Measurements from ENCODE around the gene NLRP6. TPM values are rescaled to one million over a fixed set of nuclear protein-coding genes. Genes with fewer than 3 reads are reported as not detected.
"Not testable (repeated sequence)": the region's sequence is repeated elsewhere in the genome, so short reads cannot be mapped to it uniquely, and the experiment has no call there.

The NLRP6 gene
- total RNA-seq, 1 donor from 2014 or later: not detected

GRCh38 chr11:235609-235996, 42.6 kb upstream of the NLRP6 start:
- peak overlapping the region; percentile 91 for H3K4me3 Mint-ChIP-seq
- no peaks in the 10 kb centered on the region for H3K27me3 Mint-ChIP-seq (ENCODE audit: low read depth)
- no peak for DNase-seq (ENCODE audit: low spot score in 2 of 2, unreplicated experiment in 2 of 2)
- no peak for TF ChIP-seq CTCF (IDR thresholded peaks at IDR 0.05; ENCODE audit: unreplicated experiment)
- peaks cover 12% of the 10 kb centered on the region for H3K36me3 Mint-ChIP-seq
- peak overlapping the region; percentile 94 for H3K27ac Mint-ChIP-seq
- no peaks in the 10 kb centered on the region for H3K9me3 Mint-ChIP-seq
- H3K4me1 Mint-ChIP-seq: peaks cover 22% of the 10 kb centered on the region

DNA sequence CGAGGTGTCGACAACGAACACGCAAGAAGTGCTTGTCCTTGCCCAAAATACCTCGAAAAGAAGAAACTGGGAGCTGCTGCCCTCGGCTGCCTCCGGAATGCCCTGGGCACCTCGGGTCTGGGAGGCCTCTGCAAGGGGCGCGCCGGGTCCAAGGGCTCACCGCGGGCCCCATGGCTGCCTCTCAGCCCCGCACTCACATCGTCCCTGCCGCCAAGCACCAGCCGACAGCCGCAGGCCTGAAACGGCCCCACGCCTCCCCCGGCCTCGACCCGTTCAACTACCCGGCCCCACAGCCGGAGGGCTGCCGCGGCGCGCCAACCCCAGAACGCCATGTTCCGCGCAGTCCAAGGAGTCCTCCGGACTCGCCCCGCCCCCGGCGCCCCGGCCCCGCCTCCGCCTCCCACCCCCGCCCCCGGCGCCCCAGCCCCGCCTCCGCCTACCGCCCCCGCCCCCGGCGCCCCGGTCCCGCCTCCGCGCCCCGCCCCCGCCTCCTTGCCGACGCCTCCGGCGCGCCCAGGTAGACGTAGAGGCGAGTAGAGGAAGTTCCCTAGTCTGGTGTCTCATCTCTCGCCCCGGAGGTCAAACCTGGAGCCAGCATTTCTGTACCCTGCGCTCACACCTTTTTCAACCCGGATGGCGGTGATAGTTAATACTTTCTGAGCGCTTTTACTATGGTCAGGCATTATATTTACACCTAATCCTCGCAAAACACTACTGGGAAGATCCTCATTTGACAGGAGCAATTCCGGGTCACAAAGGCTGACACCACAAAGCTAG, 42.0 kb upstream of the NLRP6 start, which contains the start of gene SIRT3:
SIRT3 (minus strand) TSS at position 346 of the 777 bp plus-strand sequence; CDS start at position 332, 14 bp downstream.
- no peaks in the 10 kb centered on the region for H3K27me3 Mint-ChIP-seq (ENCODE audit: low read depth)
- peak within 1 kb of the TSS; percentile 100 for H3K27ac Mint-ChIP-seq
- H3K36me3 Mint-ChIP-seq: peaks cover 12% of the 10 kb centered on the region
- H3K9me3 Mint-ChIP-seq: no peaks in the 10 kb centered on the region
- H3K4me1 Mint-ChIP-seq: peaks cover 22% of the 10 kb centered on the region
- peak; percentile 67 to 85 for DNase-seq (ENCODE audit: low spot score in 2 of 2, unreplicated experiment in 2 of 2)
- peak within 1 kb of the TSS; percentile 97 for H3K4me3 Mint-ChIP-seq
- no peak for TF ChIP-seq CTCF (IDR thresholded peaks at IDR 0.05; ENCODE audit: unreplicated experiment)

DNA sequence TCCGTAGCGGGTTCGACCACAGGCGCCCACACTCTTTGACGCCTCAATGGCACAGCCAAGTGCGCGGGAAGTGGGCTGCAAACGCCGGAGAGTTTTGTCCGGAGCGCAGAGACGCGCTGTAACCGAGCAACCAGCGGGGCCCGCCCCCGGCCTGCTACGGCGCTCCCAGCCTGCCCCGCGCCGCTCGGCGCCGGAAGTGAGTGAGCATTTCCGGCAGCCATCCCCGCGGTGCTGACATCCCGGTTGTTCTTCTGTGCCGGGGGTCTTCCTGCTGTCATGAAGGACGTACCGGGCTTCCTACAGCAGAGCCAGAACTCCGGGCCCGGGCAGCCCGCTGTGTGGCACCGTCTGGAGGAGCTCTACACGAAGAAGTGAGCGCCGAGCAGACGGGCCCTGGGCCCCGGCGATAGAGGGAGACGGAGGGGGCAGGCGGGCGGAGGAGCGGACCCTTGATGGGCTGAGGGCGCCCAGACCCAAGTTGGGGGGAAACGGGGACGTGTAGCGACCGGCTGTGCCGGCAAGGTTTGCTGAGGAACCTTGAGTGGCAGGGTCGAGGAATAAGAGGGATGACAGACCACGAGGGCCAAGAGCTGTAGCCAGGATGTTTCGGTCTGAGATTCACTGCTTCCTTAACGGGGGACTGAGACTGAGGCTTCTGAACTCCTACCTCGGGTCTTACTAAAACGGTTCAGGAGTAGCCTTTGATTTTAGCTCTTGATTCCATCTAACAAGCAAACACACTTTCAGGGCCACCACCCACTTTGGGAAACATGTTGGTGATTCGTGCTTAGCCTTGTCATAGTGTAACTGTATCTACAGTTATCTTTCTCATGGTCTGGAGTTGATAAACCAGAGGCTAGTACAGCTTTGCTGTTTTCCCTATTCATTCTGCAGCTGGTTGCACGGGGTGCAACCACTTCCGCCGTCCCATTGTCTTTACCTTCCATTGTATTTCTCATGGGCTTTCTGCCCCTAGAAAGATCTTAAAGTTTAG, 41.1 kb upstream of the NLRP6 start, which contains the start of gene PSMD13:
PSMD13 (plus strand) TSS at position 203 of the 994 bp plus-strand sequence; CDS start at position 277, 74 bp downstream.
- peak; percentile 10 for TF ChIP-seq CTCF (IDR thresholded peaks at IDR 0.05; ENCODE audit: unreplicated experiment)
- H3K27ac Mint-ChIP-seq: peak within 1 kb of the TSS; percentile 100
- H3K36me3 Mint-ChIP-seq: peaks cover 18% of the 10 kb centered on the region
- peak; percentile 68 to 89 for DNase-seq (ENCODE audit: low spot score in 2 of 2, unreplicated experiment in 2 of 2)
- H3K27me3 Mint-ChIP-seq (ENCODE audit: low read depth): no peaks in the 10 kb centered on the region
- peaks cover 22% of the 10 kb centered on the region for H3K4me1 Mint-ChIP-seq
- H3K9me3 Mint-ChIP-seq: no peaks in the 10 kb centered on the region
- H3K4me3 Mint-ChIP-seq: peak within 1 kb of the TSS; percentile 97

DNA sequence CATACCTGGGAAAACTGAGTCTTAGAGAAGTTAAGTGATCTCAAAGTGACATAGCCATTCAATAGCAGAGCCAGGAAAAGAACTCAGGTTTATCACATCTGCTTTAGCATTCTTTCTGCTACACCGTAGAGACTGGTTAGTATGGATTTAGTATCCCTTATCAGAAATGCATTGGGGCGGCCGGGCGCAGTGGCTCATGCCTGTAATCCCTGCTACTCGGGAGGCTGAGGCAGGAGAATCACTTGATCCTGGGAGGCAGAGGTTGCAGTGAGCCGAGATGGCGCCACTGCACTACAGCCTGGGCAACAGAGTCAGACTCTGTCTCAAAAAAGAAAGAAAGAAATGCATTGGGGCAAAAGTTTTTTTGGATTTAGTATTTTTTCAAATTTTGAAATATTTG, 39.9 kb upstream of the NLRP6 start:
- peak overlapping the region; percentile 97 for H3K4me3 Mint-ChIP-seq
- H3K36me3 Mint-ChIP-seq: peaks cover 19% of the 10 kb centered on the region
- peak overlapping the region; percentile 12 for H3K27ac Mint-ChIP-seq
- not testable (repeated sequence) for H3K9me3 Mint-ChIP-seq; DNase-seq (ENCODE audit: low spot score in 2 of 2, unreplicated experiment in 2 of 2); H3K27me3 Mint-ChIP-seq (ENCODE audit: low read depth)
- peaks cover 22% of the 10 kb centered on the region for H3K4me1 Mint-ChIP-seq

DNA sequence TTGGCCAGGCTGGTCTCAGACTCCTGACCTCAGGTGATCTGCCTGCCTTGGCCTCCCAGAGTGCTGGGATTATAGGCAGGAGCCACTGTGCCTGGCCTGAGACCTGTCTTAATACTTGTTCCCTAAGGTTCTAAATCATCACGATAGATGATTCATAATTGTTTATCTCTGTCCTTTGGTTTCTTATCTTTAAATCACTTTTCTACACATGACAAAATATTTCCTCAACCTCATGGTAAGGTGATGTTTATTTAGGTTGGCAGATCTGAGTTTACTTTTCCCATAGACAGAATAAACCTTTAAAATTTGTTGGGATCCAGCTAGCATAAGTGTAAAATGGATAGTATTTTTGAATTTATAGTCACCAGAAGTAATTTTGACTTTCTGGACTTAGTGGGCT, 37.9 kb upstream of the NLRP6 start:
- H3K27me3 Mint-ChIP-seq (ENCODE audit: low read depth): no peaks in the 10 kb centered on the region
- H3K27ac Mint-ChIP-seq: no peak overlapping the region
- no peak for TF ChIP-seq CTCF (IDR thresholded peaks at IDR 0.05; ENCODE audit: unreplicated experiment)
- H3K4me3 Mint-ChIP-seq: no peak overlapping the region
- H3K9me3 Mint-ChIP-seq: no peaks in the 10 kb centered on the region
- DNase-seq (ENCODE audit: low spot score in 2 of 2, unreplicated experiment in 2 of 2): no peak
- peaks cover 17% of the 10 kb centered on the region for H3K4me1 Mint-ChIP-seq
- peaks cover 27% of the 10 kb centered on the region for H3K36me3 Mint-ChIP-seq
